HCT116 (cell line): ENCODE results near the gene JPH3. TPM values are rescaled to one million over a fixed set of nuclear protein-coding genes. Genes with fewer than 3 reads are reported as not detected.

ENCODE experiments used
- ATAC-seq: fragments of 200-7000 bp; cut with Tn5 transposase; 2 replicates; pipeline ENCODE4 v1.9.1; 2020; ENCODE audit warnings: mild to moderate bottlenecking, moderate library complexity
- BruUV-seq: library from RNA; stranded (reverse); fragments of 400-500 nt; replicated peaks from 2 replicates; lab custom pipeline; 2021; lab: Mats Ljungman, UMichigan
- CTCF ChIA-PET: fragments of 300-600 bp; sonication (Branson Sonifier 250); formaldehyde crosslinking; loops from one replicate; lab custom pipeline; 2021; ENCODE audit warnings: antibody characterized with exemption; lab: Charles Lee
- POLR2A ChIA-PET: fragments of 300-600, 350-600 bp; sonication (Branson Sonifier 250); formaldehyde crosslinking; loops from one replicate; lab custom pipeline; 2021; ENCODE audit warnings: antibody characterized with exemption; lab: Charles Lee
- RAD21 ChIA-PET, 2 experiments: fragments of 300-600 bp; sonication (Branson Sonifier 250); formaldehyde crosslinking; loops; one replicate each; lab custom pipeline; 2023; ENCODE audit warnings: low total read pairs in 2 of 2; ENCODE audit not compliant: uncharacterized antibody in 2 of 2, unreplicated experiment in 2 of 2, low non-redundant PET in 1 of 2; lab: Charles Lee
- DNase-seq: peaks from one replicate; pipeline ENCODE4 v3.0.0-alpha.2; 2010; ENCODE audit warnings: low read depth, low spot score
- H2AFZ ChIP-seq: fragments of 200-600 bp; shearing (Covaris generic), sonication (generic); 2 replicates; pipeline ENCODE4 v1.6.1; 2017; ENCODE audit warnings: low read depth, mixed run types, mixed read lengths, antibody characterized with exemption, low read length; ENCODE audit not compliant: poor library complexity, severe bottlenecking
- H3K27ac ChIP-seq: 2 replicates; pipeline ENCODE4 v1.5.1; 2012; ENCODE audit warnings: low read depth, low read length
- H3K27me3 ChIP-seq: fragments of 200-600 bp; sonication (generic); 2 replicates; pipeline ENCODE4 v1.6.1; 2016; ENCODE audit warnings: mixed run types, low read length, mixed read lengths; ENCODE audit not compliant: insufficient read depth
- H3K36me3 ChIP-seq, 2 experiments: fragments of 200-500 bp in 1 of 2; fragments of 200-600 bp in 1 of 2; sonication (Bioruptor generic) in 1 of 2; sonication (generic) in 1 of 2; 2 replicates each; pipeline versions ENCODE4 v1.5.1 to v1.6.1; 2014 to 2016; ENCODE audit warnings: low read length in 2 of 2, inconsistent platforms in 1 of 2, mixed read lengths in 1 of 2, mixed run types in 1 of 2; ENCODE audit not compliant: insufficient read depth in 2 of 2, control insufficient read depth in 1 of 2
- H3K4me1 ChIP-seq, 2 experiments: fragments of 200-600 bp in 1 of 2; sonication (generic) in 1 of 2; 2 replicates each; pipeline versions ENCODE4 v1.5.1 to v1.6.1; 2012 to 2017; ENCODE audit warnings: low read length in 2 of 2, inconsistent platforms in 1 of 2, mild to moderate bottlenecking in 1 of 2, mixed read lengths in 1 of 2, mixed run types in 1 of 2, moderate library complexity in 1 of 2; ENCODE audit not compliant: insufficient read depth in 2 of 2, control insufficient read depth in 1 of 2
- H3K4me2 ChIP-seq: fragments of 200-600 bp; sonication (generic); 2 replicates; pipeline ENCODE4 v1.6.1; 2017; ENCODE audit warnings: mixed run types, low read length, mixed read lengths
- H3K4me3 ChIP-seq, 2 experiments: fragments of 200-600 bp in 1 of 2; sonication (generic) in 1 of 2; replicated peaks in 1 of 2; 2 replicates each; pipeline ENCODE4 v1.5.1; 2011 to 2016; ENCODE audit warnings: low read length in 2 of 2, control low read depth in 1 of 2, low read depth in 1 of 2, mild to moderate bottlenecking in 1 of 2, mixed read lengths in 1 of 2, mixed run types in 1 of 2
- H3K79me2 ChIP-seq: fragments of 200-600 bp; sonication (generic); 2 replicates; pipeline ENCODE4 v1.6.1; 2017; ENCODE audit warnings: mild to moderate bottlenecking, mixed run types, low read length, moderate library complexity, mixed read lengths; ENCODE audit not compliant: insufficient read depth
- H3K9ac ChIP-seq: fragments of 200-600 bp; sonication (generic); 2 replicates; pipeline ENCODE4 v1.6.1; 2016; ENCODE audit warnings: low read length, mixed read lengths
- H3K9me2 ChIP-seq: fragments of 200-600 bp; sonication (generic), shearing (Covaris generic); 2 replicates; pipeline ENCODE4 v1.6.1; 2017; ENCODE audit warnings: mixed run types, mild to moderate bottlenecking, moderate library complexity; ENCODE audit not compliant: insufficient read depth
- H3K9me3 ChIP-seq, 2 experiments: fragments of 200-500 bp in 1 of 2; fragments of 200-600 bp in 1 of 2; sonication (Bioruptor generic) in 1 of 2; sonication (generic) in 1 of 2; 2 replicates each; pipeline ENCODE4 v1.6.1; 2014 to 2017; ENCODE audit warnings: low read length in 2 of 2, mixed read lengths in 2 of 2, inconsistent platforms in 1 of 2, low read depth in 1 of 2, mild to moderate bottlenecking in 1 of 2, mixed run types in 1 of 2, moderate library complexity in 1 of 2; ENCODE audit not compliant: control insufficient read depth in 1 of 2, insufficient read depth in 1 of 2
- H4K20me1 ChIP-seq: fragments of 200-600 bp; sonication (generic), shearing (Covaris generic); 2 replicates; pipeline ENCODE4 v1.6.1; 2017; ENCODE audit warnings: mixed run types, mild to moderate bottlenecking, moderate library complexity; ENCODE audit not compliant: insufficient read depth
- CBX3 ChIP-seq: IDR thresholded peaks from 2 replicates; pipeline ENCODE4 v1.6.1; 2012; ENCODE audit warnings: low read depth
- CEBPB ChIP-seq: IDR thresholded peaks from 2 replicates; pipeline ENCODE4 v1.6.1; 2012; ENCODE audit warnings: low read depth
- EGR1 ChIP-seq: IDR thresholded peaks from 2 replicates; pipeline ENCODE4 v1.6.1; 2012; ENCODE audit warnings: low read depth
- EZH2phosphoT487 ChIP-seq: fragments of 200-600 bp; IDR thresholded peaks from 2 replicates; pipeline ENCODE4 v1.6.1; 2018; ENCODE audit warnings: antibody characterized with exemption, borderline replicate concordance
- FOSL1 ChIP-seq: IDR thresholded peaks from 2 replicates; pipeline ENCODE4 v1.6.1; 2012; ENCODE audit warnings: low read depth
- JUND ChIP-seq: IDR thresholded peaks from 2 replicates; pipeline ENCODE4 v1.6.1; 2012
- RAD21 ChIP-seq: IDR thresholded peaks from 2 replicates; pipeline ENCODE4 v1.6.1; 2012; ENCODE audit warnings: low read depth, mild to moderate bottlenecking
- SIN3A ChIP-seq: IDR thresholded peaks from 2 replicates; pipeline ENCODE4 v1.6.1; 2012; ENCODE audit warnings: low read depth
- SRF ChIP-seq: IDR thresholded peaks from 2 replicates; pipeline ENCODE4 v1.6.1; 2012; ENCODE audit warnings: low read depth
- intact Hi-C: fragments of 100-400 bp; cut with micrococcal nuclease; formaldehyde crosslinking; loops from 2 replicates; pipeline ENCODE4 v1.10.0; 2022
- total RNA-seq: library from RNA; stranded (reverse); gene quantifications from one replicate; pipeline ENCODE4 v1.2.1, GENCODE V29; 2021; ENCODE audit not compliant: unreplicated experiment
- TF ChIP-seq, protein P1 (sequence below): IDR thresholded peaks from 2 replicates; pipeline ENCODE4 v1.6.1; 2012

JPH3 gene
- total RNA-seq, 1 experiment from 2014 or later = 0.10 TPM

DNA sequence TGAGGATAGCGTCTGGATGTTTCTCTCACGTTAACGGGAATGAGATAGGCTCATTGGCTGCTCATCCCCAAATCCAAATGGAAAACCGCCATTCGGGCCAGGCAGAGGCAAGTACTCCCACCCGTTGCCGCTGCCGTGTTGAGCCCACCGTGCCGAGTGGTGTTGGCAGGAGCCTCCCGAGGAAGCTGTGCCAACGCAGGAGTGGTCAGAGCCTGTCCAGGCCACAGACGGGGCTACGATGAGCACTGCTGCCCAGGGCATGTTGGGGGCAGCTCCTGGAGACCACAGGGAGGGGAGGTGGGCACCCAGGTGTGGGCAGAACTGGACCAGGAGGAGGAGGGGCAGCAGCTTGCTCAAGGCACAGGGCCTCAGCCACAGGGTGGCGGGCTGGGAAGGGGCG lies 91.5 kb downstream of the JPH3 start:
- H3K79me2 ChIP-seq = no peaks in the 10 kb centered on the region
- H3K4me2 ChIP-seq = no peak overlapping the region
- H3K27me3 ChIP-seq = no peaks in the 10 kb centered on the region
- no peaks in the 10 kb centered on the region for H3K4me1 ChIP-seq
- CTCF ChIA-PET = no interaction called here
- RAD21 ChIA-PET = no interaction called here
- H3K9me3 ChIP-seq = no peaks in the 10 kb centered on the region
- no peak overlapping the region for H3K4me3 ChIP-seq
- no peaks in the 10 kb centered on the region for H3K9me2 ChIP-seq
- POLR2A ChIA-PET = no interaction called here
- no peak overlapping the region for H3K27ac ChIP-seq
- ATAC-seq (no peak), DNase-seq (no peak)
- intact Hi-C loops = no loop called here
- TF ChIP-seq EZH2phosphoT487 = no peak
- no peak for TF ChIP-seq CBX3
- no peak for TF ChIP-seq JUND
- no peak for TF ChIP-seq SRF
- no peak for TF ChIP-seq RAD21
- no peak for TF ChIP-seq CEBPB
- TF ChIP-seq SIN3A = no peak
- TF ChIP-seq FOSL1 = no peak
- no peak for TF ChIP-seq EGR1
- TF ChIP-seq, protein P1, sequence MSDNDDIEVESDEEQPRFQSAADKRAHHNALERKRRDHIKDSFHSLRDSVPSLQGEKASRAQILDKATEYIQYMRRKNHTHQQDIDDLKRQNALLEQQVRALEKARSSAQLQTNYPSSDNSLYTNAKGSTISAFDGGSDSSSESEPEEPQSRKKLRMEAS = no peak
- H4K20me1 ChIP-seq = no peaks in the 10 kb centered on the region
- BruUV-seq = no TSS peak
- no peak overlapping the region for H2AFZ ChIP-seq
- peaks cover 0 to 5% of the 10 kb centered on the region in 2 experiments; a peak in 3 of 4 replicates for H3K36me3 ChIP-seq
- H3K9ac ChIP-seq = no peak overlapping the region

DNA sequence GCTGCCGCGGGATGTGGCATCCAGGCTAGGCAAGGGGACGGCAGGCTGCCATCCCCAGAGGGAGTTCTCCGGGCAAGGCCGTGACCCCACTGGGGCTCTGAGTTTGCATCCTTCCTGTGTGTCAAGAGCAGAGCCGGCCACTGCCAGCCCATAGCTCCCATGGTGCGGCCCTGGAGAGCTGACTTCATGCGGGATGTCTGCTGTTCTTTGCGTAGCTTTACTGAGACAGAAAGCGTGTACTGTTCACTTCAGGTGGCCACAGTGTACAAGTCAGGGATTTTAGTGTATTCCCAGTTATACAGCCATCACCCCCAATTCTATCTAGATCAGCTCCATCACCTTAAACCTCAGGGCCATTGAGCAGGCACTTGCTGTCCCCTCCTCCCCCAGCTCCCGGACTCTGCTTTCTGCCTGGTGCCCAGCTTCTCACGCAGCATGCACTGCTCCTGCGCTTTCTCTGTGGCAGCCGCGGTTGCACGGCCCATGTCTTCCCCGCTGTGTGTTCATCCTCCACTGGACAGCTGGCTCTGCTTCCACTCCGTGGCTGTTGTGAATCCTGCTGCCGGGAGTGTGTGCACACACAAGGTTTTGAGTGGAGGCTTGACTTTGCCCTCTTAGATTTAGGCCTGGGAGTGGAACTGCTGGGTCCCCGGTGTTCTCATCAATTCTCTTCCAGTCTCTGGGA lies 92.3 kb downstream of the JPH3 start:
- Histone ChIP-seq H3K79me2 (no peaks in the 10 kb centered on the region), H3K9me2 (no peaks in the 10 kb centered on the region), H4K20me1 (no peaks in the 10 kb centered on the region), H3K27ac (no peak overlapping the region), H2AFZ (no peak overlapping the region), H3K27me3 (no peaks in the 10 kb centered on the region), H3K4me3 (no peak overlapping the region), H3K9me3 (no peaks in the 10 kb centered on the region), H3K4me1 (no peaks in the 10 kb centered on the region), H3K4me2 (no peak overlapping the region), H3K36me3 (peaks cover 1 to 7% of the 10 kb centered on the region in 2 experiments; a peak in 3 of 4 replicates), H3K9ac (no peak overlapping the region)
- RAD21 ChIA-PET = interaction anchor here in 1 of 2 experiments (0.5 kb wide), 1 partner anchor 11 kb away, joined by 4 read pairs; no protein-coding TSS in a partner anchor
- BruUV-seq = TSS peak; percentile 10
- ATAC-seq = no peak
- intact Hi-C loops = no loop called here
- POLR2A ChIA-PET = no interaction called here
- CTCF ChIA-PET = no interaction called here
- TF ChIP-seq CBX3 = no peak
- no peak for DNase-seq
